Upper lobe of left lung (tissue), 6 donors: ENCODE results near the gene YWHAE. TPM values are rescaled to one million over a fixed set of nuclear protein-coding genes. Genes with fewer than 3 reads are reported as not detected.

Experiments used
- ATAC-seq, 2 donors: fragments of 200-7000 bp; cut with Tn5 transposase; one replicate each; pipeline ENCODE4 v1.9.1; 2022; ENCODE audit warnings: mild to moderate bottlenecking in 2 of 2, moderate library complexity in 2 of 2; ENCODE audit not compliant: low FRiP score in 2 of 2
- DNase-seq, 2 donors: peaks; one replicate each; pipeline ENCODE4 v3.0.0-alpha.2; 2019 to 2020
- H3K27ac ChIP-seq, 4 donors: fragments of 200-600 bp; sonication (generic); one replicate each; pipeline ENCODE4 v1.5.1; 2016 to 2019
- H3K27me3 ChIP-seq, 4 donors: fragments of 200-600 bp; sonication (generic); one replicate each; pipeline ENCODE4 v1.5.1; 2017 to 2019
- H3K36me3 ChIP-seq, 4 donors: fragments of 200-600 bp; sonication (generic); one replicate each; pipeline ENCODE4 v1.5.1; 2016 to 2019
- H3K4me1 ChIP-seq, 4 donors: fragments of 200-600 bp; sonication (generic); one replicate each; pipeline ENCODE4 v1.5.1; 2018 to 2019
- H3K4me3 ChIP-seq, 4 donors: fragments of 200-600 bp; sonication (generic); one replicate each; pipeline ENCODE4 v1.5.1; 2017 to 2019; ENCODE audit warnings: mild to moderate bottlenecking in 2 of 4, moderate library complexity in 1 of 4
- H3K9me3 ChIP-seq, 4 donors: fragments of 200-600 bp; sonication (generic); one replicate each; pipeline ENCODE4 v1.5.1; 2018 to 2019
- EP300 ChIP-seq, 4 donors: sonication (generic); formaldehyde crosslinking; IDR thresholded peaks; one replicate each; pipeline ENCODE4 v1.5.1; 2017; ENCODE audit warnings: antibody characterized with exemption in 4 of 4, control low read depth in 2 of 4
- POLR2A ChIP-seq, 4 donors: fragments of 450-650 bp; IDR thresholded peaks; one replicate each; pipeline ENCODE4 v1.5.1; 2016 to 2017; ENCODE audit warnings: antibody characterized with exemption in 4 of 4, mild to moderate bottlenecking in 2 of 4
- POLR2AphosphoS5 ChIP-seq, 2 donors: sonication (generic); formaldehyde crosslinking; IDR thresholded peaks; one replicate each; pipeline ENCODE4 v1.5.1; 2017; ENCODE audit warnings: antibody characterized with exemption in 2 of 2
- WGBS, 2 donors: methylation state at CpG; one replicate each; pipeline ENCODE4 v1.1.5; 2017 to 2018; 5-methylcytosine and 5-hydroxymethylcytosine counted together
- total RNA-seq, 6 donors: library from RNA; depleted of rRNA in 4 of 6; stranded (reverse); fragments of >200 nt in 4 of 6; gene quantifications; one replicate each; pipeline versions ENCODE4 v1.1.0 to v1.2.1, GENCODE V29; 2016 to 2021
- TF ChIP-seq, protein P1 (sequence below), 6 experiments: fragments of 450-650 bp in 4 of 6; fragments of 200-600 bp in 2 of 6; sonication (generic) in 2 of 6; IDR thresholded peaks; one replicate each; pipeline ENCODE4 v1.5.1; 2016 to 2019; ENCODE audit warnings: antibody characterized with exemption in 6 of 6
- donor health status: DM: no; HTN: no; CAD: no; lungs with moderate emphysema.
- donor health status: DM: no; HTN: yes; CAD: no; lungs with severe emphysema.

YWHAE gene
- total RNA-seq, 6 donors from 2014 or later: 318 to 698 (median 384) TPM

DNA sequence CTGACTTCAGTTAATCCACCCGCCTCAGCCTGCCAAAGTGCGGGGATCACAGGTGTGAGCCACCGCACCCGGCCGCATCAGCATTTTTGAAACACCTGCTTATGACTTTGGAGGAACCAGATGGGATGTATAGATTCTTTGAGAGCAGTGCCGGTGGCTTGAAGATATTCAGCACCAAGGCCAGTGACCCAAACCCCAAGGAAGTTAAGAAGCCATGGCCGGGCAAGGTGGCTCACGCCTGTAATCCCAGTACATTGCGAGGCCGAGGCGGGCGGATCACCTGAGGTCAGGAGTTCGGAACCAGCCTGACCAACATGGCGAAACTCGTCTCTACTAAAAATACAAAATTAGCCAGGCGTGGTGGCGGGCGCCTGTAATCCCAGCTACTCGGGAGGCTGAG, 76.7 kb downstream of the YWHAE start:
- WGBS, 2 donors: 88 to 90% methylated on average over 19 of the region's 19 CpGs

DNA sequence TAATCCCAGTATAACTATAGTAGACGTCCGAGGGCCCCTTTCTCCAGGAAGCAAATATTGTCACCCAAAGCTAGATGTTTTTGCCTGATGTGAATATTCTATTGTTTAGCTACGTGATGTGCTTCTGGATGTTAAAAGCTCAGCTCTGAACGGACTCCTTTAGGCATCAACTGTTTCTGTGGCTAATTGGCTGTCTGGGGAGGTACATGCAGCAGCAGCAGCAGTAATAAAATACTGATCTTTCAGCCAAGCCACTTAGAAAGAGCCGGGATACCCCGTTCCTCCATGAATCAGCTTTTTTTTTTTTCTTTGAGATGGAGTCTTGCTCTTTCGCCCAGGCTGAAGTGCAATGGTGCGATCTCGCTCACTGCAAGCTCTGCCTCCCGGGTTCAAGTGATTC, 77.5 kb downstream of the YWHAE start:
- Histone ChIP-seq H3K4me3 (no peak overlapping the region), H3K27ac (no peak overlapping the region), H3K9me3 (no peaks in the 10 kb centered on the region), H3K4me1 (no peaks in the 10 kb centered on the region), H3K27me3 (no peaks in the 10 kb centered on the region), H3K36me3 (no peaks in the 10 kb centered on the region)
- DNase-seq: no peak
- TF ChIP-seq POLR2A (IDR thresholded peaks at IDR 0.05) (no peak), POLR2AphosphoS5 (IDR thresholded peaks at IDR 0.05) (no peak), EP300 (IDR thresholded peaks at IDR 0.05) (no peak)
- TF ChIP-seq, protein P1, sequence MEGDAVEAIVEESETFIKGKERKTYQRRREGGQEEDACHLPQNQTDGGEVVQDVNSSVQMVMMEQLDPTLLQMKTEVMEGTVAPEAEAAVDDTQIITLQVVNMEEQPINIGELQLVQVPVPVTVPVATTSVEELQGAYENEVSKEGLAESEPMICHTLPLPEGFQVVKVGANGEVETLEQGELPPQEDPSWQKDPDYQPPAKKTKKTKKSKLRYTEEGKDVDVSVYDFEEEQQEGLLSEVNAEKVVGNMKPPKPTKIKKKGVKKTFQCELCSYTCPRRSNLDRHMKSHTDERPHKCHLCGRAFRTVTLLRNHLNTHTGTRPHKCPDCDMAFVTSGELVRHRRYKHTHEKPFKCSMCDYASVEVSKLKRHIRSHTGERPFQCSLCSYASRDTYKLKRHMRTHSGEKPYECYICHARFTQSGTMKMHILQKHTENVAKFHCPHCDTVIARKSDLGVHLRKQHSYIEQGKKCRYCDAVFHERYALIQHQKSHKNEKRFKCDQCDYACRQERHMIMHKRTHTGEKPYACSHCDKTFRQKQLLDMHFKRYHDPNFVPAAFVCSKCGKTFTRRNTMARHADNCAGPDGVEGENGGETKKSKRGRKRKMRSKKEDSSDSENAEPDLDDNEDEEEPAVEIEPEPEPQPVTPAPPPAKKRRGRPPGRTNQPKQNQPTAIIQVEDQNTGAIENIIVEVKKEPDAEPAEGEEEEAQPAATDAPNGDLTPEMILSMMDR (IDR thresholded peaks at IDR 0.05): no peak
- 73 to 77% methylated on average over 10 of the region's 10 CpGs for WGBS, 2 donors
- no peak for ATAC-seq

More for the DNA sequence above, 76.7 kb downstream of the YWHAE start:
- H3K4me3 ChIP-seq: no peak overlapping the region
- no peak overlapping the region for H3K27ac ChIP-seq
- DNase-seq (no peak), ATAC-seq (no peak)
- no peaks in the 10 kb centered on the region for H3K36me3 ChIP-seq
- no peaks in the 10 kb centered on the region for H3K9me3 ChIP-seq
- no peaks in the 10 kb centered on the region for H3K27me3 ChIP-seq
- no peaks in the 10 kb centered on the region for H3K4me1 ChIP-seq
- no peak for TF ChIP-seq POLR2A (IDR thresholded peaks at IDR 0.05)

DNA sequence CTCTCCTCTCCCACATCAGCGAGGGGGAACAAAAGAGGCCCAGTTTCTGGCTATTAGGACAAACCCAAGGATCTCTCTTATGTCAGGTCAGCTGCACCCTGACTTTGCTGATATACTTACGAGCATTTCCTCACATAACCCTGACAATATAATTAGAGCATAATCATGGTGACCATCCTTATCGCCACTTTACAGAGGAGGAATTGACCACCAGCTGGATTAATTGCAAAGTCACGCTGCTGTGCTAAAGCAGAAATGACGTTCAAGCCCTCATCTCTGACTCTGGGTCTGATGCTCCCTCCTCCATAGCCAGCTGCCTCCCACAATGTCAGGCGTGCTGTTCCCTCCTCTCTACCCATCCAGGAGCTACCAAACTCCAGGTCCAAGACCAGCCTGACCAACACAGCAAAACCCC, 78.0 kb downstream of the YWHAE start:
- DNase-seq (no peak), ATAC-seq (no peak)
- no peak overlapping the region for H3K4me3 ChIP-seq
- H3K27ac ChIP-seq: no peak overlapping the region
- H3K36me3 ChIP-seq: no peaks in the 10 kb centered on the region
- TF ChIP-seq EP300 (IDR thresholded peaks at IDR 0.05): no peak
- H3K9me3 ChIP-seq: no peaks in the 10 kb centered on the region
- 69 to 81% methylated on average over 6 of the region's 6 CpGs for WGBS, 2 donors
- H3K4me1 ChIP-seq: no peaks in the 10 kb centered on the region
- H3K27me3 ChIP-seq: no peaks in the 10 kb centered on the region

DNA sequence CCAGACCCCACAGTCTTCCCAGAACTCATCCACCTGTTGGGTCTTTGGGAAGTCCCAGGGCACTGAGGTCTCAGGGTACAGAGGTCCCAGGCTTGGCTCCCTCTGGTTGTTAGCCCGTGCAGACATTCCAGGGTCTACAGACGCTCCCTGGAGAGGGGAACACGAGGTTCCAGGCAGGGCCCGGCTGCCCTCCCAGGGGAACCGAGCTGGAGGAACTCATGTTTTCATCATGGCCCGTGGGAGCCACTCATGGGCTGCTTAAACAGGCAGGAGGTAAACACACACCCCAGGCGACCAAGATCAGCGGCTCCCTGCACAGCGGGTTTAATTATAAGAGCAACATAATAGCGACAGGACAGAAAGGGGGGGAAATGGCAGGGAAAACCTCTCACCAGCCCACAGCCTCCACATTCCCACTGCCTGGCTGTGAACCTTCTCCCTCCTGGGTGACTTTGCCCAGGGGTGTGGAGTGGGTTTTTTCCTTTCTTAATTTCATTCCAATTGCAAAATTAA, 84.1 kb downstream of the YWHAE start:
- 43 to 45% methylated on average over 8 to 10 of the region's 10 CpGs for WGBS, 2 donors
- Histone ChIP-seq H3K4me3 (no peak overlapping the region), H3K4me1 (no peaks in the 10 kb centered on the region), H3K27ac (no peak overlapping the region), H3K36me3 (no peaks in the 10 kb centered on the region), H3K27me3 (no peaks in the 10 kb centered on the region), H3K9me3 (no peaks in the 10 kb centered on the region)
- no peak for TF ChIP-seq POLR2A (IDR thresholded peaks at IDR 0.05)
- TF ChIP-seq POLR2AphosphoS5 (IDR thresholded peaks at IDR 0.05): no peak
- TF ChIP-seq, protein P1 (IDR thresholded peaks at IDR 0.05): no peak
- no peak for TF ChIP-seq EP300 (IDR thresholded peaks at IDR 0.05)
- no peak for ATAC-seq
- DNase-seq: no peak

DNA sequence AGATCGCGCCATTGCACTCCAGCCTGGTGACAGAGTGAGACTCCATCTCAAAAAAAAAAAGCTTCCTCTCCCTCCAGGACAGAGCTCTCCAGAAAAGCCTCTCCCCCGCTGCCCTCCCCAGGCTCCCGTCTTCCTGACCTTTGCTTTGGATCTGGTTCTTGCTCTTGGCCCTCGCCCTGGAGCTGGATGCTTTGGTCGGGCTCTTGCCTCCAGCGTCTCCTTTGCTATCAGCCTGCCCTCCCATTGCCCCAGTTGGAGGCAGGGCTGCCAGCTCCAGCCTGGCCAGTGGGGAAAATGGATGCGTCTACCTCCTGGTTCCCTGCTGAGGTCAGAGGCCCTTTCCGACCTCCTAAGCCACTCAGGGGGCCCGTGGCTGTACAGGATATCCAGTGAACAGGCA, 84.6 kb downstream of the YWHAE start:
- Histone ChIP-seq H3K27ac (no peak overlapping the region), H3K4me3 (no peak overlapping the region), H3K27me3 (no peaks in the 10 kb centered on the region), H3K36me3 (no peaks in the 10 kb centered on the region), H3K9me3 (no peaks in the 10 kb centered on the region), H3K4me1 (no peaks in the 10 kb centered on the region)
- ATAC-seq (no peak), DNase-seq (no peak)
- TF ChIP-seq EP300 (IDR thresholded peaks at IDR 0.05): no peak
- WGBS, 2 donors: 63% methylated on average over 10 of the region's 10 CpGs

DNA sequence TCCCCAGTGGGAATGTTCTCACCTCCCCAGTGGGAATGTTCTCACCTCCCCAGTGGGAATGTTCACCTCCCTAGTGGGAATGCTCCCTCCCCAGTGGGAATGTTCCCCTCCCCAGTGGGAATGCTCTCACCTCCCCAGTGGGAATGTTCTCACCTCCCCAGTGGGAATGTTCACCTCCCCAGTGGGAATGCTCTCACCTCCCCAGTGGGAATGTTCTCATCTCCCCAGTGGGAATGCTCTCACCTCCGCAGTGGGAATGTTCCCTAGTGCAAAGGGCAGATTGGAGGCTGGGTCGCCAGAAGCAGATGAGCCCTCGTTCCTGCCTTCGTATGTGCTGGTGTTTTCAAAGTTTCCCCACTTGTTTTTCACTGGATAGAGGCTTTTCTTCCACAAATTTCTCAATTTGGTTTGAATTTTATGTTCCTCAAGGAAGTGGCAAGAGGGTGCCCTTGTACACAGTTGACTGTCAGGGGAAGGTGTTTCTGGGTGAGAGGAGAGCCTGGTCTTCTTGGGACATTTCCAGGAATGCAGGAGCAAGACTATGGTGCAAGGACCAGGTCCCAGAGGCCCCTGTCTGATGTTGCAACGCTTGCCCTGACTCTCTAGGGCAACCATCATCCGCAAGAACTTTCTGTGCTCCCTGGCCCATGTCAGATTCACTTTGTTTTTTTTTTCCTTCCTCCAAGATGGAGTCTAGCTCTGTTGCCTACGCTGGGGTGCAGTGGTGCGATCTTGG, 86.6 kb downstream of the YWHAE start:
- H3K9me3 ChIP-seq: no peaks in the 10 kb centered on the region
- ATAC-seq (no peak), DNase-seq (no peak)
- no peaks in the 10 kb centered on the region for H3K36me3 ChIP-seq
- TF ChIP-seq EP300 (IDR thresholded peaks at IDR 0.05) (no peak), POLR2A (IDR thresholded peaks at IDR 0.05) (no peak), POLR2AphosphoS5 (IDR thresholded peaks at IDR 0.05) (no peak)
- TF ChIP-seq, protein P1 (IDR thresholded peaks at IDR 0.05): no peak
- WGBS, 2 donors: 80 to 82% methylated on average over 8 of the region's 8 CpGs
- H3K27ac ChIP-seq: no peak overlapping the region
- no peak overlapping the region for H3K4me3 ChIP-seq
- no peaks in the 10 kb centered on the region for H3K4me1 ChIP-seq
- no peaks in the 10 kb centered on the region for H3K27me3 ChIP-seq
